Lung microvascular endothelial cell (primary cell): ENCODE measurements around the gene CYB5R3. TPM values are rescaled to one million over a fixed set of nuclear protein-coding genes. Genes with fewer than 3 reads are reported as not detected.
"Not testable (repeated sequence)": the region's sequence is repeated elsewhere in the genome, so short reads cannot be mapped to it uniquely, and the experiment has no call there.

Experiments used
- DNase-seq, 2 donors: peaks; one replicate each; pipeline versions ENCODE4 v3.0.0 to v3.0.0-alpha.2; 2010; ENCODE audit warnings: low read depth in 2 of 2
- total RNA-seq: library from RNA; depleted of rRNA; stranded (reverse); fragments of >200 nt; gene quantifications from 2 replicates; pipeline ENCODE4 v1.2.1, GENCODE V29; 2014

The CYB5R3 gene
- total RNA-seq, 1 donor from 2014 or later: 99.0 TPM

DNA sequence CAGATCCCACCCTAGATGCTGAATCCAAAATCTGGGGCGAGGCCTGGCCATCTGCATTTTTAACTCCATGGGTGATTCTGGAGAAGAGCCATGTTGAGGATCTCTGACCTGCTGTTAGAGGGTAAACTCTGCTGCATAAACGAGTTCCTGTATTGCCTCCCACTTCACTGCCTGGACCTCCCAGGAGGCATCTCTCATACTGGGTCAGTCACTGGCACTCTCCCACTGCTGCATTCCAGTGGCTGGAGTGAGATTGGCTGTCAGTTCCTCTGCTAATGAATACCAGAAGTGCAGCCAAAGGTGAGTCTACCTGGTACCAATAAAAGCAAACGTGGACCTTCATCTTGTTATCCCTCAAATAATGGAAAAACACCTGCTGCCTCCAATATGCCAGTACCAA, 44.8 kb downstream of the CYB5R3 start:
- no peak for DNase-seq

DNA sequence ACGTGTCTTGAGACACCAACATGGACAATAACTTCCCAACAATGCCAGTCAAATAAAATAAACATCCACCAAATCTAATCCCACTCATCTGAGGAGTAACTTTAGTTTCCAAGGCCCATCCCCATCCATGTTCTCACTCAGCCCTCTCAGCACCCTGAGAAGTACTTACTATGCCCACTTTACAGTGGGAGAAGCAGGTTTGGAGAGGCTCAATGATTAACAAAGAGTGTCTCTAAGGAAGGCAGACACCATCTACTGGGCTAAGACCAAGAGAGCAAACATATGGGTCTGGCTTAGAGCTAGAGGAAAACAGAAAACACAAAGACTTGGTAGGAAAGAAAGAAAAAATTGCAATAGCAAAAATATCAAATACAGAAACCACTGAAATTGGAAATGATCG, 45.8 kb downstream of the CYB5R3 start:
- DNase-seq: no peak

DNA sequence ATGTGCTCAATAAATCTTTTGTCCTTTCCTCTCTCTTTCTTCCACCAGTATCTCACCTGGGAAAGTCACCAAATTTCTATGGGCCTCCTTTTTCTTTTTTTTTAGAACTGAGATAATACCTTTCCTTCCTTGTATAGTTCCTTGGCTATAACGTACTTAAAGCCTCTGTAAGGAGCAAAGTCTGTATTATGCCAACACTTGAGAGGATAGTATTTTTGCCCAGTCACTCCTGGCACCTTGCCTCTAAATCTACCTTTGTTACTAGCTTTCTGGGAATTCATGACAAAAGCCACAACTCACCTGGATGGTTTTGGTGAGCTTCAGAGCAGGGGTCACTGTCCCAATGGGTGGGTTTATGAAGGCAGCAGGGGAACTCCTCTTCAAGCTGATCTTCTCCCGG, 46.7 kb downstream of the CYB5R3 start:
- DNase-seq: no peak

DNA sequence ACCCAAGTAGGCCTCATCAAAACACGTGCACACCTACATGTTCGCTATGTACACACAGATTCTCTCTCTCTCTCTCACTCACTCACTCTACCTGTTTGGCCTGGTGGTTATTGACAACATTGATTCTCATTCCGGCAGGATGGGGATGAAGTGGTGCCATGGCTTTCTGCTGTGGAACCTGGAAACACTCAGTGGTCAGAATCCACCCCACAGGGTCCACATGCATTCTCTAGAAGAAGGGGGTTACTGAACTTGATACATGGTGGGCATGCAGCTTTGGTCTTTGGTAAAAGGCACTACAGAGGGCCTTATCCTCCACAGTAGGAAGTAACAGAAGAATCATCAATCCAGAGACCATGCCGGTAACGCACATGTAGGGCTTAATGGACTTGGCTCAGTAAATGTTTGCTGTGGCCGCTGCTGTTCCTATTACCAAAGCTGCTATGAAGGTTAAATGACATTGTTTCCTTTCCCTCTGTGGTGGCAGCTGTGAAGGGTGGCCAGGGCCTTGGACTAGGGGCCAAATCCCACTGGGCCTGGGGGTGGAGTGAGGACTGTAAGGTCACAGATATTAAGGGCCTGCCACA, 47.2 kb downstream of the CYB5R3 start:
- no peak for DNase-seq

DNA sequence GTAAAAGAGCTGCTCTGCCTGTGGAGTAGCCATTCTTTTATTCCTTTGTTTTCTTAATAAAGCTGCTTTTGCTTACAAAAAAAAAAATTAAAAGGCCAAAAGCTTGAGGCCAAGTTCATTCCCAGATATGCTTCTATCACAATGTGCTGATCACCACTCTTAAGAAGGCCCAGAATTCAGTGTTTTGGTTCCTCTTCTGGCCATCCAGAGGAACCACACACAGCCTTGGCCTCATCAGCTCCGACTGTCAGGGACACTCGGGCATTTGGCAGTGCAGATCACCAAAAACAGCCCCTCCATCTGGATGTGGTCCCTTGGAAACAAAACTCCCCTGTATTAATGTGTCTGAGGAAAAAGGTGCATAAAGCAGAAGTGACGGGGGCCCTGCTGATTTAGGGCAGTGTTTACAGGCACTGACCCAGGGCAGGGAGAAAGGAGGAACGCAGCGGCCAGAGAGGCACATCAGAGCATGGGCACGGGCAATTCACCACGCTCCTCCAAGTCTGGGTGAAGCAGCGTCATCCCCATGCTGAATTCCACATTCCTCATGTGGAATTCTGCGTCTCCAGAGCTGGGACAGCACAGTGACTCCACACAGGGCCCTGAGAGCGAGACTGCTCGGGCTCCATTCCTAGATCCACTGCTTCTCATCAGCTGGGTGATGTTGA, 52.2 kb downstream of the CYB5R3 start:
- DNase-seq: no peak

DNA sequence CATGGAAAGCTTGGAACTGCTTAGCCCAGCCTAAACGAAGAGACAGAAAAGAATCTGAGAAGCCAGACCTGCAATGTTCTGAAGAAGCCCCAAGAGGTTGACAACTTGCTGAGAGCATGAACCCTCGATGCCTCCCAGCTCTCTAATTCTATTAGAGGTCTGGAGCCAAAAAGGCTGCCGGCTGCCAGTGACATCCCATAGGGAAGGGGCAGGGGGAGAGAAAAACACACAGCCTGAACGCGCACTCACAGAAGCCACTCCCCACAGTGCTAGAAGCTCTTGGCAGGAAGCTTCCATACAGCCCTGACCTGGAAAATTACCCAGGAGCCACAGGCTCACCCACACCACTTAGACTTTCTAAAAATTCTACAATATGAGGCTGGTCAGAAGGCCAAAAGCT, 52.9 kb downstream of the CYB5R3 start:
- DNase-seq: peak in 1 of 2 donors; percentile 44

DNA sequence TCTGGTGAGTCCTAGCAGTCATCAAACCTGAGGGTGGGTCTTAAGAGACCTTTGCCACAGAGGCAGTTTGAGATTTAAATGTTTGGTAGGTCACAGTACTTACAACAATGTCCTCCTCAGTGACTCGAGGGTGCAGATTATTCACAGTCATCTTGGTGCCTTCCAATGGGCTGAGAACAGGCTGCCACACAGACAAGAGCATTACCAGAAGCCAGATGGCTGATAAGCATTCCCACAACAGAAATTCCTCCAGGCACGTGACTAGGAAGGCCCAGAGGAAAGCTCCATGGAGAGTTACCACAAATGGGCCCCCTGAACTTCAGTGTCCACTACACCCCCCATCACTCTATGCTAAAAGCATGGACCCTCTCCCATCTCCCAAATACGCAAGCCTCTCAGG, 53.8 kb downstream of the CYB5R3 start:
- DNase-seq: no peak

DNA sequence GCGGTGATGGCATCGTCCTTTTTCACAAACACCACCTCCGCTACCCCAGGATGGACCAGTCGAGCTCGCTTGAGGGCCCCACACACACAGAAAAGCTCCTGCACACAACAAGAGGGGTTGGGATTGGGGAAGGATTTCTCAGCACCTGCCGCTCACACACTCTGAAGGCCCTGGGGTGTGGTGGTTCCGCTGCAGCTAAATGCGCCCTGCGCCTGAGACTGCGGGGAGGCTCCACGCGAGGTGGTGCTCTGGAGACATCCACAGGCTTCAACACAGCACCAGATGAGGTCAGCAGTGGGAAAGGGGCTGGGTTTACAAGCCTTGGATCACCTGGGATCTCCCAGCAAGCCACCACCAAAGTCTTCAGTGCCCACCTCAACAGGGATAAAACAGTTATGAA, 57.2 kb downstream of the CYB5R3 start:
- DNase-seq: no peak

DNA sequence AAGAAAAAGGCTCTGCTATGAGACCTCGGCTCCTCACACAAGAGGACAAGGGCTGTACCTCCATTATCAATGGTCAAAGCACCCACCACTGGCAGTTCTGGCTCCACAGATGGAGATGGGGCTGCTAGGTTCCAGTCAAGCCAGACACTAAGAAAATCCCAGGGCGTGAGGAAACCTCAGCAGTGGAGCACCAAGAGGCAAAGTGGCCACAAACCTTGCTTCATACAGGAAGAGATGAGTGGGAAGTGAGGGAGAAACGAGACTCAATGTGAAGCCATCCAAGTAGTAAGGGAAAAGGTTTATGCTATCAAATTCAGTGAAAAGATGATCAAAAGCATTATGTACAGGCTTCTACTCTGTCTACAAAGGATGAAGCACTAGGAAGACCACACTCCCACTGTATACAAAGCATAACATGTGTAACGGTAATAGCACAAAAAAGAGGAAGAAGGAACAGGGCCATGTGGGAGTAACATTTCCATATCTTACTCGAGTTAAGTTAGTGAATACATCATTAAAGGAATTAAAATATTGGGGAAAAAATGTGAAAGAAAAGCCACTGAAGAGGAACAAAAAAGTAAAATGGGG, 61.5 kb downstream of the CYB5R3 start:
- no peak for DNase-seq

DNA sequence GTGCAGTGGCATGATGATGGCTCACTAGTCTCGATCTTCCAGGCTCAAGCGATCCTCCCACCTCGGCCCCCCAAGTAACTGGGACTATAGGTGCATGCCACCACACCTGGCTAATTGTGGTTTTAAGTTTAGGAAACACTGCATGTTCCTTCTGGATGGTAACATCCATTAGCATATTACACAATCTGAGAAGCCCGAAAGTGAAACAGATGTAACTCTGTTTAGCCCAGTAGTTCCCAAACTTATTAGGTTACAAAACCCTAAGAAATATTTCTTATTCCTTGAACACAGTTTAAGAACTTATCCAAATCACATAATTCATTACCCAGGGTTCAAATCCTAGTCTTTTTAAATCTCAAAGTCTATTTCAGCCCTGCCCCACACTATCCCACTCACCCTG, 62.8 kb downstream of the CYB5R3 start:
- DNase-seq: no peak

DNA sequence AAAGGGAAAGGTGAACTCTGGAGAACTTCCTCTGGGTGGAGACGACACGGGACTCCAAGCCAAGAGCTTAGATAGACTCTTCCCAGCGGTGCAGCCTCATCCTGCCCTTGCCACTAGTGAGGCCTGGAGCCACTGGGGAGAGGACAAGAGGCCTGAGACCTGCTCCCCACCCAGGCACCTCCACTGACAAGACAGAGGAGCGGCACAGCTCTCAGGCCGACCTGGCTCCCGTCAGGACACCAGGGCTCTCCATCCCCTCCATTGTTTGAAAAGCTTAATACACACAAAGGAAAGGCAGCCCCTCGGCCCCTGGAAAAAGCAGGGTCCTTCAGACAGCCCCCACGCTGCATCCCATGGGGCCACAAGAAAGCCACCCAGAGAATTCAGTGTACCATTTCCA, 64.1 kb downstream of the CYB5R3 start:
- DNase-seq: no peak

DNA sequence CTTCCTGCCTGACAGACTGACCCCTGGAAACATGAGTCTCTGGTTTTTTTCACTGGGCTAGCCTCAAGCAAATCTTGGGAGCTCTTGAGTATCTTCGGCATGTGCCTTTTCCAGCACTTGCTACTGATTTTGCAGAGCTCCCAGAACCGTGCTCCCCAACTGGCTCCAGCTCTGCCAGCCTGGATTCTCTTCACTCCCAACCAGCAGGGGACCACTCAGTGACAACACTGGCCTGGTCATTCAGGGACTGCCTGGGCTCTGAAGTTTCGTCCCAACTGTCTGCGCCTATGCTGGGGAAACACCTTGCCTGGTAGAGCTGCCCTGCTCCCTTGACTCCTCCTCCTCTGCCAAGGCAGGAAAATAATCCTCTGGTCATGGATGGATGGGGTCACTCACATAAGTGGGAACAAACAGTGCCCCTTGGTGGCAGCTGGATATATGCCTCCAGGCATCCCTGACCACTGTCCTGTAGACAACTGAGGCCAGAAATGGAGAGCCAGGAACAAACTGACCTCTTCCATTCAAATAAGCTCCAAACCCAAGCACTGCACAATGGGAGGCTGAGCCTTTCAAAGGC, 64.7 kb downstream of the CYB5R3 start:
- no peak for DNase-seq

DNA sequence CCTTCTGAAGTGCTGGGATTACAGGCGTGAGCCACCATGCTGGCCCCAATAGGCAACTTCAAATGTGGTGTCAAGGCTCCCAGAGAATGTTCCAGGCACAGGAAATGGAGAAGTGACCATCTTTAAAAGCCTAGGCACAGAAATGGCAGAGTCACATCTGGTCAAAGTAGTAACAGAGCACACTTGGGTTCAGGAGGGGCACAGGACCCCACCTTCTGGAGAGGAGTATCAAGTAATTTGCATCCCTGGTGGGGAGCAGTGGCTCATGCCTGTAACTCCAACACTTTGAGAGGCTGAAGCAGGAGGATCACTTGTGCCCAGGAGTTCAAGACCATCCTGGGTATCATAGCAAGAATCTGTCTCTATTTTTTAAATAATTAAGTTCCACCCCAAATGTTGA, 66.2 kb downstream of the CYB5R3 start:
- no peak for DNase-seq

DNA sequence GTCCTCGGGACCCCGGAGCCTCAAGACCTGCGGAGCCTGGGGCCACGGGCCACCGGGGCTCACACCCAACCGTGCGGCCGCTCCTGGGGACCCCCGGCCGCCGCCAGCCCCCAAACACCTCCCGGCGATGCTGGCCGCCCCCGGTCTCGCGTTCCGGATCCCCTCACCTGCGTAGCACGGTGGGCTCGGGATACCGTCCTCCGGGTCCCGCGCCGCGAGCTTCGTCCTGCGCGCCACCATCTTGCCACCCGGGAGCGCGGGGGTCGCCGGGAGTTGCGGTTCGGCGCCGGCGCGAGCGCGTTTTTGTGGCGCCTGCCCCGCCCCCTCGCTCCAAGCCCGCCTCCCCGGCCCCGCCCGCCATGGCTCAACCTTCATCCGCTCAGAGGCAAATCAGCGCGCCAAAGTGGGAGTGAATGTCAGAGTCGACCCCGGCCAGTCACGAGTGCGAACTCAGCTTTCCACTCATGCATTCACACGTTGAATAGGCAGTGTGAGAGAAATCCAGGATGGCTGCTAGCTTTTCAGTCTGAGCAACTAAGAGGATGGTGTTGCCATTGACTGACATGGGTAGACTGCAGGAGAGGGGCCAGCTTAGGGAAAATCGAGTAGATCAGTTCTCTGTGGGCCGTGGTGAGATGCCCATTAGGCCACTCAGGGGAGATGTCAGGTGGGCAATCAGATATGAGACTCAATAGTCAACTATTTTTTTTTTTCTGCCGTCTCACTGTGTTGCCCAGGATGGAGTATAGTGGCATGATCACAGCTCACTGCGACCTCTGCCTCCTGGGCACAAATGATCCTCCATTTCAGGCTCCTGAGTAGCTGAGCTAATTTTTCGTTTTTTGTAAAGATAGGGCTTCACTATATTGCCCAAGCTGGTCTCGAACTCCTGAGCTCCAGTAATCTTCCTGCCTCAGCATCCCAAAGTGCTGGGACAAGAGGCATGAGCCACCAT, 67.2 kb downstream of the CYB5R3 start:
- DNase-seq: peak; percentile 75 to 91

DNA sequence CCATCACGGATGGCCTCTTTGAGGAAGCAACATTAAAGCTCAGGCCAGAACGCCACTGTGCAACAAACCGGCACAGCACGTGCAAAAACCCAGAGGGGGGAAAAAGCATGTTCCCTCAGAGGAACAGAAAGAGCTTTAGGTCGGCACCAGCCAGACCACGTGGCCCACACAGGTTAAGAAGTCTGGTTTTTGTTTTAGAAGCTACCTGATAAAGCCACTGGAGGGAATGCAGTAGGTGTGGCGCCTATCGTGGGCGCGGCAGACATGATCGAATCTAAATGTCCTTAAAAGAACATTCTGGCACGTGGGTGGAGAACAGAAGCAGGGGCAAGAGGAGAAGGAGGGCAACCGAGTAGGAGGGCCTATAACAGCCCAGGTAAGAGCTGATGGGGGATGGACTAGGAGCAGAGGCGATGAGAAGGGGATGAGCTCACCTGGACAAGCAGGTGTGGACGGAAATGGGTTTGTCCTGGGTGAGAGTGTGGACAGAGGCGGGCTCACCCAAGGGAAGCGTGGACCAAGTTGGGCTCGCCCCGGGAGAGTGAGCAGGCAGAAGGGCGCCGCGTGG, 67.9 kb downstream of the CYB5R3 start:
- DNase-seq: not testable (repeated sequence)

DNA sequence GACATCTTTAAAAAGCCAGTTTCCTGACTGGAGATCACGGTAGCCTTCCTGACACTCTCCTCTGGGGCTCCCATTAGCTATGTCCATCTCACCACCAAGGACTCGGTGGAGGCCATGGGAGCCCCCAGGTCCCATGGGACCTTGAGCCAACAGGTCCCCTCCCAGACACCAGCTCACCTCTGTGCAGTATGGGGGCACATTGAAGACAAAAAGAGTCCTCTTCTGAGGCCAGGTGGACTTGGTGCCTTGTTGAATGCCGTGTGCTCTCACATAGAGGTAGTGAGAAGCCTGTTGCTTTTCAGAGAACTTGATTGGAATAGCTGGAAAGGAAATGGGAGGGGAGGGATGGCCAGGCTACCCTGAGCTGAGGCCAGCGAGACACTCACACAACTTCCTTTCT, 69.2 kb downstream of the CYB5R3 start:
- not testable (repeated sequence) for DNase-seq

DNA sequence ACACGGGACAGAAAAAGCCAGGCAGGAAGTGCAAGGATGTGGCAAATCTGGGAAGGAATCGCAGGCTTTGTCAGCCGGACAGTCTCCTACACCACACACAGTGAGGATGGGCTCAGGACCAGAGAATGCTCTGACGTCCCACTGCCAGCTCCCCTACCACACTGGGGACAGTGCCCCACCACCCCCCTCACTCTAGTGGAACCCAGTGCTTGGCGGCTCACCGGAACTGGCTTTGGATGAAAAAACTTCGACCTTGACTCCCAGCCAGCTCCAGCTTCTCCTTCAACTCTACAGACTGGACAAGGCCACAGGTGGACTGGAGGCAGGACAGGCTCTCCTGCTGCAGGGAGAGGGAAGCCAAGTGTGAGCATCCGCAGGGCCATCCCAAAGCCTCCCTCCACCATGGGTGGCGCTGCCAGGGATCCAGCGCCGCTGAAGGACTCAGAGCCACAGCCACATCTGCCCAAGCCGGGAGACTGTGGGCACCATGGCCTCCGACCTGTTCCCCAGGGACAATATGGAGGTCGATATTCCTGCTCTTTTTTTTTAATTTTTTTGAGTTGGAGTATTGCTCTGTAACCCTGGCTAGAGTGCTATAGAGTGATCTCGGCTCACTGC, 71.5 kb downstream of the CYB5R3 start:
- no peak for DNase-seq

DNA sequence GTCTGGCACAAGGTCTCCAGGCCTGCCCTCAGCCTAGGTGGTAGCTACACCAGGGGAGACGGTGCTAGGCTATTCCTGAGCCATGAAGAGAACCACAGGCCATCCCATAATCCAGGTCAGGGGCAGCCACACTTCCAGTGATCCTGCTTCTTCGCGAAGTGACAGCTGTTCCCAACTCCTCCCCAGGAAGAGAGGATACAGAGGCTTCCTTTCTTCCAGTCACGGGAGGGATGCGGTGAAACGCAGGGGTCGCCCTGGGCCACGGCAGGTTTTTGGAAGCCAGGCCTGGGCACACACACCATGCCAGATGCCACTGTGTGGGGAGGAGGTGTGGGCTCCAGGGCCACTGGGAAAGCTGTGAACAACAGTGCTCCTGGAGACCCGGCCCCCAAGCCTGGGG, 72.1 kb downstream of the CYB5R3 start:
- DNase-seq: not testable (repeated sequence)

DNA sequence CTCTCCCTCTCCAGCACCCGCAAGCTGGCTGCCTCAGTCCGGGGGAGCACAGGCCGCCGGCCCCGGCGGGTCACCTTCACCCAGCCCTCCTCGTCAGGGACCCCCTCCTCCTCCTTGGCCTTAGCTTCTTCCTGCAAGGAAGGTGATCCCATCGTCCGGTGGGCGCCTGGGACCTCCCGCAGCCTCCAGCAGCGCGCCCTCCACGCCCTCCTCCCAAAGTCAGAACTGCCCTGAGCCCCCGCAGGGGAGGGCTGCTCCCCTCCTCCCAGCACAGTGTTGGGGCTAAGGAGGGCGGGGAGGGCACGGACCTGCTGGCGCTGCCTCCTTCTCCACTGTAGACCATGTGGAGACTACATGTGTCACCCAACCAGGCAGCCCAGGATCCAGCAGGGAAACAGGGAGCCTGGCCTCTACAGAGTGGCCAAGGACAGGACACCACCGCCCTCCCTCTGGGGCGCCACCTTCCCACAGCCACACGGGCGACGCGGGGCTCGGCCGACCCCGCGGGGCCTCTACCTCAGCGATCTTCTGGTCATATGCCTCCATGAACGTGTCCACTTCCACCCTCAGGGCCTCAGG, 73.1 kb downstream of the CYB5R3 start:
- not testable (repeated sequence) for DNase-seq

DNA sequence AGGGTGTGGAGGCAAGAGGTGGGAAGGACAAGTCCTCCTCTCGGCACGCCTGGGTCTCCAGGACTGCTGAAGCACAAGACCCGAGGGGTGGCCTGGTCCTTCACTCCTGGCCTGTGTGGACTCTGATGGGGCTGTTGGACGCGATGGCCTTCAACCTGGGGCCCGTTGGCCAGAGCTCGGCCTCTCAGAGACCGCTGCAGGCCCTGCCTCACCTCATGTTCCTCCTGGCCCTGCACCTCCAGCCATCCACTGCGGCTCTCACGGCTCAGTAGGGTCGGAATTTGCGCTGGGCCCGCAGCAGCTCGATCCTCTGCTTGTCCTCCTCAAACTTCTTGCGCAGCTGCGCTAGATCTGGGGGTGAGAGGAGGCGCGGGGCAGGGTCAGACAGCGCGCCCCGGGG, 74.7 kb downstream of the CYB5R3 start:
- DNase-seq: not testable (repeated sequence)

DNA sequence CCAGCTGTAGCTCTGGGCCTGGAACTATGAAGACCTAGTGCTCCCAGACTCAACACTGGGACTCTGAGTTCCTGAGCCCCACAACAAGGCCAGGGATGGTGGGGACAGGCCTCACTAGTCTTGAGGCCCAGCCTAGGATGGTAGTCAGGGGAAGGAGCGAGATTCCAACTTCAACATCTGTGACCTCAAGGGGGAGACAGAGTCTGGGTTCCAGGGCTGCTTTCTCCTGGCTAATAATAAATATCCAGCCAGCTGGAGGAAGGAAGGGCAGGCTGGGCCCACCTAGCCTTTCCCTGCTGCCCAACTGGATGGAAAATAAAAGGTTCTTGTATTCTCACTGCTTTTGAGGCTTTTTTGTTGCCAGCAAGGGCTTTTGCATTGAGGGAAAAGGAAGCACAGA, 75.1 kb downstream of the CYB5R3 start:
- peak in 1 of 2 donors; percentile 47 for DNase-seq
